GM21381 (cell line): ENCODE data around the gene FNDC8.
"Not testable (repeated sequence)": the region's sequence is repeated elsewhere in the genome, so short reads cannot be mapped to it uniquely, and the experiment has no call there.

Source experiments
- ATAC-seq: cut with Tn5 transposase; IDR thresholded peaks from one replicate; pipeline ENCODE4 v1.9.1; 2021; ENCODE audit warnings: mild to moderate bottlenecking, moderate library complexity; ENCODE audit not compliant: unreplicated experiment

The FNDC8 gene

GRCh38 chr17:35094902-35095301 lies 26.5 kb upstream of the FNDC8 start:
- no peak for ATAC-seq

DNA sequence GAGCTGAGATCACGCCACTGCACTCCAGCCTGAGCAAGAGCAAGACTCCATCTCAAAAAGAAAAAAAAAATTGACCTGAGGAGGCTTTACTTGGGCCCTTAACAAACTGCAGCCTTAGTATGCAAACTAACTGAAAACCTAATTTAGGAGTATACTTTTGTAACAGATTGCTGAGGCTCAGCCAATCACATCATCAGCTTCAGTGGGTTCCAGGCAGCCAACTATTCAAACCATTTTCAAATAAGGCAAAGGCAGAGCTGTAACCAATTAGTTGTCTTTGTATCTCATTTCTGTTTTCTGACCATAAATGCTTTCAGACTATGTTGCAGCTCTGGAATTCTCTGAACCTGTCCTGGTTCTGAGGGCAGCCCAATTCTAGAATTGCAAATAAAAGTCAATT lies 25.7 kb upstream of the FNDC8 start:
- ATAC-seq: no peak

- no peak for ATAC-seq
Observed at GRCh38 chr17:35097776-35098175, 23.6 kb upstream of the FNDC8 start.

DNA sequence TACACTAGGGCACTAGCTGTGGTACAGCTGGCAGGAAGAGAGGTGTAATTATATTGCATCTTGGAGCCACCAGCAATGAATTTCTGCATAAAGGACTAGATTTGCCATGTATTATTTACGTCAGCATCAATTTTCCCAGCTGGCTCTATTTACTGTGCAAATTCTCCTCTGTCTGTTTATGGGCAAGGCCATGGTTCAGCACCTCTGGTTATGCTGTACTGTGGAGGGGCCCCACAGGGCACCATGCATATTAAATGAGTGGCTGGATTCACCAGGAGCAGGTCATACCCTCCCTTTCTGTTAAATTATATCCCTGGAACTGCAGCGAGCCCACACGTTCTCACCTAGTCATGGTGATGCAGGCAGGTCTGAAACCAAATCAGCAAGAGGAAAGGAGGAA lies 21.5 kb upstream of the FNDC8 start:
- ATAC-seq: no peak

DNA sequence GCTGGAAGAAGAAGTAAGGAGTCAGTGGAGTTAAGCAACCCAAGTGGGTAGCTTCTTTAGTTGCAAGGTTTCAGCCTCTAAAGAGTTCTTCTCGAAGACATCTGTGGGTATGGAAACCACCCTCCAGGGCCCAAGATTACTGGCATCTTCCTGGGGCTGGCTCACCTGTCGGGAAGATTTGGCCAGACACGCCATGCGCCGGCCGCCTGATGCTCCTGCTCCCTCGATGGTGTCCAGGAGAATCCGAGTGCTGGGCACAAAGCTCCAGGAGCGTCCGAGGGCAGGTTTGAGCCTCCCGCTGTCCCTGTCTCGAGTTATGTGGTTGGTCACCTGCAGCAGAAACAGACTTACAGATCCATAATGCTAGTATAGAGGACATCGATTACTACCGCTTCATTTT lies 20.4 kb upstream of the FNDC8 start:
- no peak for ATAC-seq

DNA sequence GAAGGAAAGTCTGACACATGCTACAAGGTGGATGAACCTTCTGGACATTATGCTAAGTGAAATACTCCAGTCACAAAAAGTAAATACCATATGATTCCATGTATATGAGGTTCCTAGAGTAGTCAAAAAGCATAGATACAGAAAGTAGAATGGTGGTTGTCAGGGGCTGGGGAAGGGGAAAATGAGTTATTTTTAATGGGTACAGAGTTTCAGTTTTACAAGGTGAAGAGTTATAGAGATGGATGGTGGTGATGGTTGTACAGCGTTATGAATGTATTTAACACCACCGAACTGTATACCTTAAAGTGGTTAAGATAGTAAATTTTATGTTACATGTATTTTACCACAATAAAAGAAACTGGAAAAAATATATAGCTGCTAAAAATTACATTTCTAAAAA lies 19.7 kb upstream of the FNDC8 start:
- no peak for ATAC-seq

GRCh38 chr17:35103271-35103670 lies 18.1 kb upstream of the FNDC8 start:
- no peak for ATAC-seq

DNA sequence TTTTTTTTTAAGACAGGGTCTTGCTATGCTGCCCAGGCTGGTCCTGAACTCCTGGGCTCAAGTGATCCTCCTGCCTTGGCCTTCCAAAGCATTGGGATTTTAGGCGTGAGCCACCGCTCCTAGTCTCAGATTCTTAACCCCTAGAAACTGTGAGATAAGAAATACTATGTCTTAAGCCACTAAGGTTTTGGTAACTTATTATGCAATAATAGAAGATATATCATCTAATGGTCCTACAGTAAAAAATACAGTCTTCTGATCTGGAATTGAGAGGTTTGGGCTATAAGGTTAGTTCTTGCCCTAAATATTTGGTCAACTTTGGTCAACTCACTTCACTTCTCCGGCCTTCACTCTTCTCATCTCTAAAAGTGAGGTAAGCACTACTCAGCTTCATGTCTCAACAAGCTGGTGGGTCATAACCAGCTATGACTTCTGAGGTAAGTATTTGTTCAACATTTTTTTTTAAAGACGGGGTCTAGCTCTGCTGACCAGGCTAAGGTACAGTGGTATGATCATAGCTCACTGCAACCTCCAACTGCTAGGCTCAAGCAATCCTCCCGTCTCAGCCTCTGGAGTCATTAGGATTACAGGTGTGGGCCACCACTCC lies 16.5 kb upstream of the FNDC8 start:
- no peak for ATAC-seq

DNA sequence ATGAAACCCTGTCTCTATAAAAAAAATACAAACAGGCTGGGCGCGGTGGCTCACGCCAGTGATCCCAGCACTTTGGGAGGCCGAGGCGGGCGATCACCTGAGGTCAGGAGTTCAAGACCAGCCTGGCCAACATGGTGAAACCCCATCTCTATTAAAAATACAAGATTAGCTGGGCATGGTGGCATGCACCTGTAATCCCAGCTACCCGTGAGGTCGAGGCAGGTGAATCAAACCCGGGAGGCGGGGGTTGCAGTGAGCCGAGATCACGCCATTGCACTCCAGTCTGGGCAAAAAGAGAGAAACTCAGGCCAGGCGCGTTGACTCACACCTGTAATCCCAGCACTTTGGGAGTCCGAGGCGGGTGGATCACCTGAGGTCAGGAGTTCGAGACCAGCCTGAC lies 10.6 kb upstream of the FNDC8 start:
- ATAC-seq: not testable (repeated sequence)

- ATAC-seq: no peak
Observed at GRCh38 chr17:35116845-35117244, 4.6 kb upstream of the FNDC8 start.

DNA sequence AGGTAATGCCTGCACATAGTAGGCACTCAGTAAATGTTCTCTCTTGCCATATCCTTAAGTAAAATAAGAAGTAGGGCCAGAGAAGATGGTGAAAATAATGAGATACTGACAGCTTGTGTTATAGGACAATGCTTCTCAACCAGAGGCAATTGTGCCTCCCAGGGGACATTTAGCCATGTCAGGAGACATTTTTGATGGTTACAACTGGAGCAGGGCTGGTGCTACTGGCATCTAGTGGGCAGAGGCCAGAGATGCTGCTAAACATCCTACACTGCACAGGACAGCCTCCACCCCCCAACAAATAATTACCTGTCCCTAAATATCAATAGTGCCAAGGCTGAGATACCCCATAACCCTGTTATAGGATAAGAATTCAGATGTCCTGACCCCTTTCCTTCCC lies 3.4 kb upstream of the FNDC8 start:
- ATAC-seq: no peak

DNA sequence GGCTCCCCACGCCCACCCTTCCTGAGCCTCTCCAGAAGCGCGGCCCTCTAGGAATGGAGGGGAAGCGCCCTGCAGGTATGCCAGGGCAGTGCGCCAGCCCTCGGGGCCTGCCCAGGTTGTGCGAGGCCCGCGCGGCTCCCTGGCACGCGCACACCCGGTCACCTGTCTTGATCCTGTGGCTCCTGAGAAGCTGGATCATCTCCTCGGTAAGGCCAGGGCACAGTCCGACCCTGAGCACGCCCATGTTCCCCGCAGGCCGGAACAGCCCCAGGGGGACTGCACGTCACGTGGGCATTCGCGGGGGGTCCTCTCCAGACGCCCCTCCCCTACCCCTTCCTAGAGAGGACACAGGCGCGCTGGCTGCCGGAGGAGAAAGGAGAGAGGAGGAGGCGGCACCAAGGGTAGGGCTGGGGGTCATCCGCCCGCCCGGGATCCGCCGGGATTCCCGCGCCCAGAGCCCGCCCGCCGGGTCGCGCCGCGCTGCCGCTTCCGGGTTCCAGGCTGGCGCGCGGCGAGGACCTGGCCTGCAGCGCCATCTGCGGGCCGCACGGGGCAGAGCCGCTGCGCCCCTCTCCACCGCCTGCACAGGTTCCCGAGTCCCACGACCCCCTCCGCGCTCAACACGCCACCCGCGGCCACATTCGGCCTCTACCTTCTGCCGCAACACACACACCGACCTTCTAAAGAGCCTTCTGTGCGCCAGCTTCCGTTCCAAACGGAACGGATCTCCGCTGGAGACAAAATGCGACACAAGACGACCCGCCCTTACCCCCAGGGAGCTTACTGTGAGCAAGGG lies 1.8 kb upstream of the FNDC8 start, which contains the start of gene RAD51D:
TSS of gene RAD51D (minus strand) at position 491 of the 796 bp plus-strand sequence. CDS start at position 244, 247 bp downstream.
- ATAC-seq: peak; percentile 83

DNA sequence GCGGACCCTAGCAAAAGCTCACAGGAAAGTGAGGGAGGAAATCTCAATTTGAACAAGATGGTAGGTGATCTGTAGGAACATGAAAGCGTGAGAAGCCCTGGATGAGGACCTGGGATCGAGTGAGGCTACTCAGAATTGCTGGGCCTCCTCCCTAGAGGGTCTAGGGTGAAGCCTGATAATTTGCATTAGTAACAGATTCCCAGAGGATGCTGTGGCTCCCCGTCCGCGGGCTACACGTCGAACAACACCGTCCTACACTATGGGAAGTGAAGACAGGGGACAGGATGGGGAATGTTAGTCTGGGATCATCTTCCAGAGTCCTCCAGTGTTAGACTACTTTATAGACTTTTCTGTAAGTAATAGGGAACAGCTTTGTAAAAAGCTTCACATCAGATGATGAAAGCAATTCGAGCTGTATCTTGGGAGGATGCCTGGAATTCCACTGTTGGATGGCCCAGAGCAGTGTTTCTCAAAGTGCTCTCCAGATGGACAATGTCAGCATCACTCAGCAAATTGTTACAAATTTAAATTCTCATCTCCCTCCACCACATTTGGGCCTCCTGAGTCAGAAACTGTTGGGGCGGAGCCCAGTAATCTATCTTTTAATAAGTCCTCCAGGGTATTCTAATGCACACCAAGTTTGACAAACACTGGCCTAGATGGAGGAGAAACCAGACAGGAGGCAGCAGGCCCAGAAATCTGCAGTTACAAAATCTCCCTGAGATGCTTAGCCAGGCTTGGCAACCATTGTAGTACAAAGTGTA lies 6.5 kb downstream of the FNDC8 start:
- ATAC-seq: no peak

- ATAC-seq: no peak
Observed at GRCh38 chr17:35129154-35129972, 7.9 kb downstream of the FNDC8 start.

DNA sequence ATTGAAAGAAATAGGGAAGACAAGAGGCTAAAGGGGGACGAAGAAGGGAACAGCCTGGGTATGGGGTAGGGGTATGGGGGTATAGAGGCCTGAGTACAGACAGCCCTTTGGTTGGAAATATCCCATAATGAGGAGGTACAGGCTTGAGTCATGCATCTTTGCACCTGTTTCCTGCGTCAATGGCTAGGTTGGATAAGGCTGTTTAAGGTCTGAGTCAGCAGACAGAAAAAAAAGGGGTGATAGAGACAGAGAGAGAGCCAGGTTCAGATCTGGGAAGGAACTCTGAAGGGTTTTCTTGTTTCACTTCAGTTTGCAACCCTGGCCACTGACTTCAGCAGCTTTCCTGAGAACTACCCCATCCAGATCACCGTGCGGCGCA lies 8.5 kb downstream of the FNDC8 start:
- no peak for ATAC-seq

DNA sequence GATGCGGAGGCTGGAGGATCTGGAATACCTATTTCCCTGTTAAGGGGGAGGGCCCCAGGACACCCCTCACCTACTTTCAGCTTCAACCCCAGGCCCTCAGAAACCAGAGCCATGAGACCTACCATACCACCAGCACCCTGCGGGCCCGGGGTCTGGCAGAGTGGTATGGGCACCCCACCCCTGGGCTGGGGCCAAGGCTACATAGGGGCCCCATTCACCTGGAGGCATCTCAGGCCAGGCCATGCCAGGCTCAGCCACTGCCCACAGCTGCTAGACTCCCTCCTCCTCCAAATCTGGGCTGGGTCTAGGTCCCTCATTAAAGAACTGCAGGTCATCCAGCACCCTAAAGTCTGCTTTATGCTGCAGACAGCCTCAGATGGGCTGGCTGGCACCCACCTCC lies 9.0 kb downstream of the FNDC8 start:
- ATAC-seq: no peak

GRCh38 chr17:35132099-35132498 lies 10.7 kb downstream of the FNDC8 start:
- no peak for ATAC-seq

DNA sequence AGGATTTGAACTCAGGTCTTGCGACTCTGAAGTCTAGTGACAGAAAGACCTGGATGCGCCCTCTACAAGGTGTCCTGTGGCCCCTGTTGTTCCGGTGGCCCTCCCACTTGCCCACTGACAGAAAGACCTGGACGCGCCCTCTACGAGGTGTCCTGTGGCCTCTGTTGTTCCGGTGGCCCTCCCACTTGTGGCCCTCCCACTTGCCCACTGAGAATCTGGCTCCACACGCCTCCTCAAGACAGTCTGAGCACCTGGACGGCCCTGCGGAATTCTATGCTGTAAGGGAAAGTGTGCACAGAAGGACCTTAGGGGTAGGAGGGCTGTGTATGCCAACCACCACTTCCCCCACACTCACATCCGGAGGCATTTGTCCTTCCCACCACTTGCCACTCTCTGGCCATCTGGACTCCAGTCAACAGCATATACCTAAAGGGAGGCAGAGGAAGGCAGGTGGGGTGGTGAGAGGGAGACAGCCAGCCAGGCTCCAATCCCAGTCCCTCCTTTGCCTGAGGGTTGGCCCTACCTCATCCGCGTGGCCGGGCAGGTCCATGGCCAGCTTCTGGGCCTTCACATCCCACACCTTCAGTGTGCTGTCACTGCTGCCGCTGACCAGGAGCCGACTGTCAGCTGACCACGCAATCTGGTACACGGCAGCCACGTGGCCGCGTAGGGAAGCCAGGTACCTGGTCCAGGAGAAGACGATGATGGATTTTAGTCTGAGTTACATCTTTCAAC lies 11.6 kb downstream of the FNDC8 start:
- ATAC-seq: no peak

GRCh38 chr17:35135322-35135721 lies 13.9 kb downstream of the FNDC8 start:
- ATAC-seq: no peak

- no peak for ATAC-seq
Observed at GRCh38 chr17:35138218-35138617, 16.8 kb downstream of the FNDC8 start.
